Spinal cord (tissue), 10 donors: Measurements from ENCODE around the gene TBCCD1. TPM values are rescaled to one million over a fixed set of nuclear protein-coding genes. Genes with fewer than 3 reads are reported as not detected.

ENCODE experiments used
- DNase-seq, 6 donors: peaks; one replicate each; pipeline versions ENCODE4 v3.0.0 to v3.0.0-alpha.2; 2013 to 2015; ENCODE audit warnings: low spot score in 6 of 6, low read depth in 4 of 6
- H3K27ac ChIP-seq: one replicate; pipeline ENCODE4 v1.5.1; 2013; ENCODE audit warnings: low read depth, low read length, control low read depth
- H3K27me3 ChIP-seq: one replicate; pipeline ENCODE4 v1.6.1; 2013; ENCODE audit warnings: low read length; ENCODE audit not compliant: control insufficient read depth, insufficient read depth
- H3K36me3 ChIP-seq: one replicate; pipeline ENCODE4 v1.6.1; 2013; ENCODE audit warnings: low read length; ENCODE audit not compliant: control insufficient read depth, insufficient read depth
- H3K4me1 ChIP-seq: one replicate; pipeline ENCODE4 v1.6.1; 2013; ENCODE audit warnings: low read length; ENCODE audit not compliant: control insufficient read depth, insufficient read depth
- H3K4me3 ChIP-seq: one replicate; pipeline ENCODE4 v1.5.1; 2013; ENCODE audit warnings: low read depth, low read length, control low read depth
- H3K9me3 ChIP-seq: one replicate; pipeline ENCODE4 v1.6.1; 2013; ENCODE audit warnings: low read length; ENCODE audit not compliant: control insufficient read depth, insufficient read depth
- WGBS: methylation state at CpG from one replicate; pipeline ENCODE4 v1.1.5; 2013; ENCODE audit warnings: missing lambda C conversion rate; ENCODE audit not compliant: insufficient coverage; 5-methylcytosine and 5-hydroxymethylcytosine counted together
- polyA plus RNA-seq, 2 donors: library from polyadenylated mRNA; unstranded; fragments of 120-200 nt; gene quantifications; one replicate each; pipeline ENCODE4 v1.2.1, GENCODE V29; 2013; ENCODE audit not compliant: insufficient read length in 2 of 2
- total RNA-seq, 2 donors: library from RNA; depleted of rRNA in 1 of 2; stranded (reverse); fragments of 120-200 nt in 1 of 2; fragments of >200 nt in 1 of 2; gene quantifications; one replicate each; pipeline versions ENCODE4 v1.2.3 to v1.2.4, GENCODE V29; 2013 to 2014
- donor health status: healthy.

TBCCD1 gene
- total and polyA plus RNA-seq, 4 donors: 17.1 to 30.1 (median 22.0) TPM

DNA sequence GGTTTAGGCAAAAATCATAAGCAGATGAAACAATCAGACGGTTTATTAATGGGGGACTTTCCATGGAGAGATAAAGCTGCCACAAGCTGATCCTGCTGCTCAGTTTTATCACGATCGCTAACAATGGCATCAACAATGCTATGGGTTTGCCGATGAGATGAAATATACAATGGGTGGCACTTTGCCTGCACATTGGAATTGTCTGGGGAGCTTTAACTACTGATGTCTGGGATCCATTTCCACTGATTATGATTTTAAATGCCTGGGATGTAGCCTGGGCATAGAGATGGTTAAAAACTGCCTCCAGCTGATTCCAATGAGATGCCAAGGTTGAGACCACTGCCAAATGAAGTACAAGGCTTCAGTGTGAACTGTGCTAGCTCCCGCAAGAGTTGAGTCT is 53.8 kb downstream of the TBCCD1 start:
- DNase-seq: peak in 4 of 6 donors; percentile 32 to 85 (median 38)
- 51% methylated on average over 5 of the region's 5 CpGs for WGBS
- no peak overlapping the region for H3K4me3 ChIP-seq

DNA sequence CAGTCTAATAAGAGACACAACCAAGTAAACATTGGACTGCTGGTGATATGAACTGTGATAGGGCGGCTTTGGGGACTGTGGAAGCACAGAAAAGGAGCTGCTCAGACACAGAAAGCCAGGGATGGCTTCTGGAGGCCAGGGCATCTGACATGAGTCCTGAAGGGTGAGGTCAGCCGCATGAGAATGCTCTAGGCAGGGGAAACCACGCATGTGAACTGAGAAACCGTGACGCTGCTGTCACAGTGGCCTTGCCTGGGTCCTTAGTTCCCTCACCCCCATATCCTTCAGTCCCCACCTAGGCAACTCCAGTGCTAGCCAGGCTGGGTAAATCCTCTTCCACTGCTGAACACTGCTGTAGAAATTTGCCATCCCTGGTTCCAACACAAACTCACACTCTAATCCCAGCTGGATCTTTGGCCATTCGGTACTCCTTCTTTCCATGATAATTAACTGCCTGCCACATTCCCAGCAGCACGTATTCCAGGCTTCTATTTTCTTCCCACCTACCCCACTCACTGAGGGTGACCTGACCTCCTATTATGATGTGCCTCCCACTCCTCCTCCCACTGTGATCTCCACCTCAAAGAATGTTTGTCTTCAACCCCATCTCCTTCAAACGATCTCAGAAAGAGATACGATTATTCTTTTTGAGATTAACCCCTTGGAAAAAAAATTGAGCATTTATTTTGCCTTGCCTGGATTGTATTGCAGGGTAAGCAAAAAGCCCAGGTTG is 54.4 kb downstream of the TBCCD1 start:
- Histone ChIP-seq H3K9me3 (no peaks in the 10 kb centered on the region), H3K27me3 (peaks cover 2% of the 10 kb centered on the region), H3K36me3 (no peaks in the 10 kb centered on the region), H3K4me3 (no peak overlapping the region), H3K27ac (no peak overlapping the region), H3K4me1 (peaks cover 11% of the 10 kb centered on the region)
- WGBS: 60% methylated on average over 7 of the region's 9 CpGs
- DNase-seq: no peak

More for the DNA sequence above, 53.8 kb downstream of the TBCCD1 start:
- H3K27ac ChIP-seq: no peak overlapping the region
- H3K4me1 ChIP-seq: peaks cover 11% of the 10 kb centered on the region
- no peaks in the 10 kb centered on the region for H3K9me3 ChIP-seq
- H3K36me3 ChIP-seq: no peaks in the 10 kb centered on the region
- H3K27me3 ChIP-seq: peaks cover 2% of the 10 kb centered on the region

DNA sequence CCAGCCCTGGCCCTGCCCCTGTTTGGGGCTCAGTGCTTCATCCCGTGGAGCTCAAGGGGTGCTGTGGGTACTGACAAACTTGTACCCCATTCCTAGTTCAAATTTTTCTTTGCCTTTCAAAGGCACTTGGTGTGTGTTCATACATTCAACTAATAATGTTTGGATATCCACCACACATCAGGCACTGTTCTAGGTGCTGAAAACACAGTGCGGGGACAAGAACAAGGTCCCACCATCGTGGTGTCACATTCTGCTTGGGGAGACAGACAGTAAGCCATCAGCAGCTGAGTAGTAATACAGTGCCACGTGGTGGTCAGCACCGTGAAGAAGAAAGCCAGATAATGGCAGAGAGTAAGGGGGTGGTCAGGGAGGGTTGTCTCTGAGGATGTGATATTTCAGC is 55.4 kb downstream of the TBCCD1 start:
- H3K4me1 ChIP-seq: peaks cover 11% of the 10 kb centered on the region
- H3K36me3 ChIP-seq: no peaks in the 10 kb centered on the region
- WGBS: 80% methylated on average over 5 of the region's 5 CpGs
- H3K27me3 ChIP-seq: no peaks in the 10 kb centered on the region
- no peaks in the 10 kb centered on the region for H3K9me3 ChIP-seq
- H3K27ac ChIP-seq: no peak overlapping the region
- H3K4me3 ChIP-seq: no peak overlapping the region
- DNase-seq: no peak

DNA sequence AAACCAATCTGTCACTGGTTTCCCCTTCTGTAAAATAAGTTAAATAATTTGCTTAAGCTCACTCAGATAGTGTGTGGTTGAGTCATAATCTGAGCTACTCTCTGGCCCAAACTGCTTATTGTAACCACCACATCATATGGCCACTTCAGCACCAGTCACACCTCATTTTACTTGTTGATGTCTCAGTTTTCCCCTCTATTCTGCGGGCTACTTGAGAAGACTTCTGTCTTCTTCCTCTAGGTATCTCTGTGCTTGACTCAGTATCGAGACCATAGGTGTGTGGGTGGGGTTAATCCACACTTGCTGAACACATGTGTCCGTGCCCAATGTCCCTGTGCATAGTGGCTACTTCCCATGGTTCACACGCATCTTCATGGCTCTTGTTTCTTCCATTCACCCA is 55.9 kb downstream of the TBCCD1 start:
- H3K27me3 ChIP-seq: no peaks in the 10 kb centered on the region
- H3K27ac ChIP-seq: no peak overlapping the region
- no peaks in the 10 kb centered on the region for H3K9me3 ChIP-seq
- no peak for DNase-seq
- H3K4me1 ChIP-seq: peaks cover 11% of the 10 kb centered on the region
- no peaks in the 10 kb centered on the region for H3K36me3 ChIP-seq
- no peak overlapping the region for H3K4me3 ChIP-seq
- WGBS: 100% methylated on average over 2 of the region's 4 CpGs

DNA sequence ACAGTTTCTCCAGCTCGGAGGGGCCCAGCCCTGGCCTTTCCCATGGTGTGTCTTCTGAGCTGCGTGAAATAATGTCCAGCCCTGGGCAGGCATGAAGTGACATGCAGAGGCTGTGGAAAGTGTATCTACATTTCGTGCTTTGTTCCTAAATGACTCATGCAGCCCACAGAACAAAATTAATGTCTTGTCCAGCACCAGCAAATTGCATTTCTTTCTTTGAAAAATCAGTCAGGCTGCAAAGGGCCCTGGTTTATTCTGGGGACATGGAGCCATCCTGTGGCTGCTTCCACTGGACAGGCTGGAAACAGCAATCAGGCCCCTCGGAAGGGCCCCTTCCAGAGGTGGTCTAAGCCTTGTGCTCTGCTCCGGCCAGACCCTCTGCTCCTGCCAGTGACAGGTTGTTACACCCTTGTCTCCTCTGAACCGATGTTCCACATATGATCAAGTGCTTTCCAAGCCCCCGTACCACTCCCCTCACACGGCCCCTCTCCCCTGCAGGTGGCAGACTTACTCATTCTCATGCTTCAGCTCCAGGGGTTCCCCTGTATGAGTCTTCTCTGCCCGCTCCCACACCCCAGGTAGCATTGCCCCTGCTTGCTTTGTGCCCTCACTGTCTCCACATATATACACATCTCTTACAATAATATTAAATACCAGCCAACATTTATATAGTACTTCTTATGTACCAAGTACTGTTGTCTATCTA is 56.6 kb downstream of the TBCCD1 start:
- no peaks in the 10 kb centered on the region for H3K36me3 ChIP-seq
- no peaks in the 10 kb centered on the region for H3K9me3 ChIP-seq
- peaks cover 11% of the 10 kb centered on the region for H3K4me1 ChIP-seq
- H3K4me3 ChIP-seq: no peak overlapping the region
- no peaks in the 10 kb centered on the region for H3K27me3 ChIP-seq
- H3K27ac ChIP-seq: no peak overlapping the region
- WGBS: 64% methylated on average over 8 of the region's 9 CpGs
- peak in 1 of 6 donors; percentile 43 for DNase-seq

DNA sequence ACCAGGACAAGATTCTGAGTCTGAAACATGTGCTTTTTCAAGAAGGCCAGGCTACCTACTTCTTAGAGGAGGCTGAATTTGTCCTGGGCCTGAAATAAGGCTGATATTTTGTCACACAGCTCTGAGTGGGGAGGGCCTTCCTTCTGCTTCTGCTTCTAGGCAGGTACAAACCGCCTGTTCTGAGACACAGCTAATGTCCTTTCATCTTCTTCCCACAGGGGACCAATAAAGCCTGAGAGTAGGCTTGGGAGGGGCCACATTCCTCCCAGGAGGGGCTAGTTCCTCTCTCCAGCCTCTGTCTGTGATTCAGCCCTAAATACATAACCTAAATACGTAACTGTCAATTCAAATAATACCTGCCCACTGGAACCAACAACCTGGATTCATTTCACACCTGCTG is 57.7 kb downstream of the TBCCD1 start:
- DNase-seq: peak in 1 of 6 donors; percentile 70
- Histone ChIP-seq H3K36me3 (no peaks in the 10 kb centered on the region), H3K27ac (no peak overlapping the region), H3K9me3 (no peaks in the 10 kb centered on the region), H3K27me3 (no peaks in the 10 kb centered on the region), H3K4me3 (no peak overlapping the region), H3K4me1 (peaks cover 11% of the 10 kb centered on the region)
- WGBS: 69% methylated on average over 2 of the region's 2 CpGs

DNA sequence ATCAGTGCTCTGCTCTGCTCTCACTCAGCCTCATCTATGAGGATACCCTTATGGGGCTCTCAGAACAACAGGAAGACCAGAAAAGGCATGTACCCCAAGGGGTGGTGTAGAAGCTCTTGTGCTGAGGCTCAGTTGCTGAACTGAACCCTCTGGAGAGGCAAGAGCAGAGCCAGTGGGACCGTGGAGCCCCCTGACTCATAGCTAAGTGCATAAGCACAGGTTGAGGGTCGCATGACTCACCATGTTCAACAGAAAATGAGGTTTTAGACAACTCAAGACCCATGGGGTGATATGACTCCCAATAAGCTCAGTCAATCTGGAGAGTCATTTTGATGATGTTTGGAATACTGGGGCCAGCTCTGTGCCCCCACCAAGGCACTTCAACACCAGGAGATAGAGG is 60.3 kb downstream of the TBCCD1 start:
- no peaks in the 10 kb centered on the region for H3K36me3 ChIP-seq
- 92% methylated on average over 2 of the region's 2 CpGs for WGBS
- no peaks in the 10 kb centered on the region for H3K27me3 ChIP-seq
- no peak overlapping the region for H3K27ac ChIP-seq
- DNase-seq: no peak
- H3K4me1 ChIP-seq: peaks cover 11% of the 10 kb centered on the region
- H3K9me3 ChIP-seq: no peaks in the 10 kb centered on the region
- H3K4me3 ChIP-seq: no peak overlapping the region

DNA sequence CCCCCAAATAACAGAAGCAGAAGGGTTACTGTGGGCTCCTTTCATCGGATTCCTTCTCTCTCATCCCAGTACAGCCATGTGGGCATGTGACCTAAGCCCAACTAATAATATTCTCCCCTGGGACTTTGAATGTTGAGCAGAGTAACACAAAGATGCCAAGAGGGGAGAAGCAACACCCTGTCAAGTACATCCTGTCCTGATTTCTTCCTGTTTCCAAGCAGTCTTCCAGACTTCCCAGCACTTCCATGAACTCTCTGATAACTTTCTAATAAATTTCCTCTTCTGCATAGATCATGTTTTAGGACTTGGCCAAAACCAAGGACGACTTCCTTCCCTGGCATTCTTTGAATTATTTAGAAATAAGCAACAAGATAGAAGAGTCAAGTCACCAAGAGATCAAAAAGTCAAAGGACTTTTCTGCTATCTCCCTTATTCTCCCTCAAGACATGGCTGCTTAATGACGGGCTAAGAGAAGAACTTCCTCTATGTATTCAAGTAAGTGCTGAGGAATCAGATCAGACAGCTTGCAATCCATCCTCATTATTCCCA is 60.9 kb downstream of the TBCCD1 start:
- Histone ChIP-seq H3K4me3 (no peak overlapping the region), H3K36me3 (no peaks in the 10 kb centered on the region), H3K4me1 (peaks cover 11% of the 10 kb centered on the region), H3K27me3 (no peaks in the 10 kb centered on the region), H3K27ac (no peak overlapping the region), H3K9me3 (no peaks in the 10 kb centered on the region)
- DNase-seq: no peak
- no CpG with 5 or more reads among the region's 3 CpGs for WGBS

DNA sequence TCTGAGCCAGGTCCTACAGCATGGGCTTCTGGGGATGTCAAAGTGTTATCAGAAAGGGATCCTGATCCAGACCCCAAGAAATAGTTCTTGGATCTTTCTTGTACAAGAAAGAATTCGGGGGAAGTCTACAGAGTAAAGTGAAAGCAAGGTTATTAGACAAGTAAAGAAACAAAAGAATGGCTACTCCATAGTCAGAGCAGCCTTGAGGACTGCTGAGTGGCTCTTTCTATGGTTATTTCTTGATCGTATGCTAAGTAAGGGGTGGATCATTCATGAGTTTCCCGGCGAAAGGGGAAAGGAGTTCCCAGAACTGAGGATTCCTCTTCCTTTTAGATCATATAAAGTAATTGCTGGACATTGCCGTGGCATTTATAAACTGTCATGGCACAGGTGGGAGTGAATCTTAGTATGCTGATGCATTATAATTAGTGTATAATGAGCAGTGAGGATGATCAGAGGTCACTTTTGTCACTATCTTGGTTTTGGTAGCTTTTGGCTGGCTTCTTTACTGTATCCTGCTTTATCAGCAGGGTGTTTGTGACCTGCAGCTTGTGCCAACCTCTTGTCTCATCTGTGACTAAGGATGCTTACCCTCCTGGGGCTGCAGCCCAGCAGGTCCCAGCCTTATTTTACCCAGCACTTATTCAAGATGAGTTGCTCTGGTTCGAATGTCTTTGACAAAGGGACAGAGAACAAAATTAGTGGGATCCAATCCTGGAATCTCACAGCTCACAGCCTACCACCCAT is 64.0 kb downstream of the TBCCD1 start:
- Histone ChIP-seq H3K27me3 (no peaks in the 10 kb centered on the region), H3K36me3 (no peaks in the 10 kb centered on the region), H3K4me1 (peaks cover 4% of the 10 kb centered on the region), H3K9me3 (peaks cover 1% of the 10 kb centered on the region), H3K27ac (no peak overlapping the region), H3K4me3 (no peak overlapping the region)
- DNase-seq: no peak
- 80% methylated on average over 1 of the region's 6 CpGs for WGBS
